Smooth muscle cell of the brain vasculature (primary cell): Measurements from ENCODE around the gene MYCN.
"Not testable (repeated sequence)": the region's sequence is repeated elsewhere in the genome, so short reads cannot be mapped to it uniquely, and the experiment has no call there.

ENCODE experiments used
- DNase-seq: peaks from one replicate; pipeline ENCODE4 v3.0.0-alpha.2; 2012; ENCODE audit warnings: low read depth, low spot score

The MYCN gene

GRCh38 chr2:15939854-15940660 is at the start of gene MYCN:
Gene MYCN, plus strand, starts transcription at chr2:15940550. Its CDS starts 1,515 bp downstream, at chr2:15942065.
- DNase-seq: no peak

- DNase-seq: no peak
These were observed 49.1 kb upstream of the MYCN start for GRCh38 chr2:15890936-15891905.

- no peak for DNase-seq
These were observed 48.0 kb upstream of the MYCN start for GRCh38 chr2:15892151-15892880.

- DNase-seq: no peak
These were observed 47.3 kb upstream of the MYCN start for GRCh38 chr2:15893085-15893484.

GRCh38 chr2:15893689-15894480 is 46.5 kb upstream of the MYCN start:
- no peak for DNase-seq

GRCh38 chr2:15894481-15895144 is 45.7 kb upstream of the MYCN start:
- no peak for DNase-seq

- DNase-seq: no peak
These were observed 44.5 kb upstream of the MYCN start for GRCh38 chr2:15895615-15896469.

- no peak for DNase-seq
These were observed 43.5 kb upstream of the MYCN start for GRCh38 chr2:15896859-15897258.

- no peak for DNase-seq
These were observed 42.8 kb upstream of the MYCN start for GRCh38 chr2:15897431-15898098.

GRCh38 chr2:15899327-15899612 is 41.1 kb upstream of the MYCN start:
- no peak for DNase-seq

- no peak for DNase-seq
These were observed 40.4 kb upstream of the MYCN start for GRCh38 chr2:15899751-15900493.

GRCh38 chr2:15901095-15901807 is 39.1 kb upstream of the MYCN start:
- no peak for DNase-seq

- no peak for DNase-seq
These were observed 38.6 kb upstream of the MYCN start for GRCh38 chr2:15901808-15902130.

GRCh38 chr2:15903910-15904309 is 36.4 kb upstream of the MYCN start:
- DNase-seq: not testable (repeated sequence)

- DNase-seq: no peak
These were observed 35.1 kb upstream of the MYCN start for GRCh38 chr2:15905267-15905645.

GRCh38 chr2:15905986-15906491 is 34.3 kb upstream of the MYCN start:
- DNase-seq: no peak

GRCh38 chr2:15906778-15907177 is 33.6 kb upstream of the MYCN start:
- no peak for DNase-seq
